ENCODE measurements around the gene ZNF532.
A peak's percentile ranks its signal among the peaks of the same experiment; 100 is the strongest.

Gene ZNF532

DNA sequence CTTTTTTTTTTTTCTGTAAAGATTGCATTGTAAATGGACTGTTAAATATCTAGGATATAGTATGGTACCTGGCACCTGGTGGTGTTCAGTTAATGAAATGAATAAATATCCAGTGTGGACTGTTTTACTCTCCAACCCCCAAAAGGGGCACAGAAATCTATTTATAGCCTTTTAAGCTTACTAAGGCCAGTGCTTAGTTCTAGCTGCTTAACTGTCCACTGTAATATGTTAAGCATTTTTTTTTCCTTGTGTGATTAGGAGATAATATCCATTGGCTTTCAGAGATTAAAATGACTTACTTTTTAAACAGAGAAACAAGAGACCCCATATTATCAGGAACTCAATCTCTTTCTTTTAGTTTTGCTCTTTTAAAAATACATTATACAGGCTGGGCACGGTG, 84.4 kb downstream of the ZNF532 start:
- no peak for DNase-seq

DNA sequence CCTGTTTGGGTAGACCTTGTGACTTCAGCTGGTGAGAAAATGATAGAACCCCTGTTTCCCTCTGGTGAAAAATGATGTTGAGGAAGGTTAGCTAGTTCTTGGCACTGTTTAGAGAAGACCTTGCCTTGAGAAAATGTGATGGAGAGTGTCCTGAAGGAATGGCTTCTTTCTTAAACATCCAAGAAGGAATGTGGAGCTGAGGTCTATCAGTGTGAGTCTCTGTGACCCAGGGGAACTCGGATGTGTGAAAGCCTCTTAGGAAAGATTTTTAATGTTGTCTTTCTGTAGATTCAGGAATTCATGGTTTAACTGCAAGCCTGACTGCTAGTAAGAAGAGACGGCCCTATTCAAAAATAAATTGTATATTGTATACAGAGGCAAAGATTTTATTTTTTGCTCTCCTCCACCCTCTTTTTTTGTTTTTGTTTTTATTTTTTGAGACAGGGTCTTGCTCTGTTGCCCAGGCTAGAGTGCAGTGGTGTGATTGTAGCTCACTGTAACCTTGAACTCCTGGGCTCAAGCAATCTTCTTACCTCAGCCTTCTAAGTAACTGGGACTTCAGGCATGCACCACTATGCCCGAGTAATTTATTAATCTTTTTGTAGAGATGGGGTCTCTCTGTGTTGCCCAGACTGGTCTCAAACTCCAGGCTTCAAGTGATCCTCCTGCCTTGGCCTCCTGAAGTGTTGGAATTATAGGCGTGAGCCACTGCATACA, 87.5 kb downstream of the ZNF532 start:
- DNase-seq: no peak

DNA sequence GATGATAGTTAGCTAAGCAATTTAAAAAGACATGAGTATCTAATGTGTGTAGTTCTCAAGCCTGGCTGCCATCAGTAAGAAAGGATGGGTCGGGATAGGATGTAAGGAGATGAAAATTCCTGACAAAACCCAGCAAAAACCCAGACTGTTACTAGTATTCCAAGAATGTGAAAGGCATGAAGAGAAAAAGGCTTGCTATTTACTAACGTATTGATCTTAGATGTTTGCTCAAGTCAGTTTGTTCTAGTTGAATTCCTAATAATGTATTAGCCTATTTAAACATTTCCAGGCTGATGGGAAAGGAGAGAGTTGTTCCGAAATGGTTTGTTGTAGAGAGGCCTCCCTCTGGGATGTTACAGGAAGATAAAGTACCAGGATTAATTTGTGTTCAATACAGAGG, 88.2 kb downstream of the ZNF532 start:
- no peak for DNase-seq

DNA sequence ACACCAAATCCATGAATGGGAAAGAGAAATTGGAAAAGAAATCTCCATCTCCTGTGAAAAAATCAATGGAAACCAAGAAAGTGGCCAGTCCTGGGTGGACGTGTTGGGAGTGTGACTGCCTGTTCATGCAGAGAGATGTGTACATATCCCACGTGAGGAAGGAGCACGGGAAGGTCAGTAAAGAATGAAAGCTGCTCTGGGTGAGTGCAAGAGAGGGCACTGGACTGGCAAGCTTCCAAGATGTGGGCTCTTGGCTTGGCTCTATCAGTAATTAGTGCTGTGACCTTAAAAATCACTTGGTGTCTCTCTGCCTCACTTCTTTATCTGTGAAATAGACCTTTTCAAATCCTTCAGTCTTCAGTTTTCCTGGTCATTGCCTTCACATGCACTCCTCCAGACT, 89.0 kb downstream of the ZNF532 start:
- no peak for DNase-seq

DNA sequence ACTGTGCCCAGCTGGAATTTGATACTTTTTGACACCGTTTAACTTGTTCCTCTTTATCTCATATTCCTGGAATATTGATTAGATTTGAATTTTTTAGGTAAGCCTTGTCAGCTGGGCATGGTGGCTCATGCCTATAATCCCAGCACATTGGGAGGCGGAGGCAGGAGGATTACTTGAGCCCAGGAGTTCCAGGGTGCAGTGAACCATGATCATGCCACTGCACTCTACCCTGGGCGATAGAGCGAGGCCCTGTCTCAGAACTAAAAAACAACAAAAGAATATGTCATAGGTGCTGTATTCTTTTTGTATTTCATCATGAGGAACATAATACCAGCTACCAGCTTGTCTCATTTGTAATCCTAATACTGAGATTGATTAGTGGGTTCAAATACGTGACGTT, 90.3 kb downstream of the ZNF532 start:
- no peak for DNase-seq

DNA sequence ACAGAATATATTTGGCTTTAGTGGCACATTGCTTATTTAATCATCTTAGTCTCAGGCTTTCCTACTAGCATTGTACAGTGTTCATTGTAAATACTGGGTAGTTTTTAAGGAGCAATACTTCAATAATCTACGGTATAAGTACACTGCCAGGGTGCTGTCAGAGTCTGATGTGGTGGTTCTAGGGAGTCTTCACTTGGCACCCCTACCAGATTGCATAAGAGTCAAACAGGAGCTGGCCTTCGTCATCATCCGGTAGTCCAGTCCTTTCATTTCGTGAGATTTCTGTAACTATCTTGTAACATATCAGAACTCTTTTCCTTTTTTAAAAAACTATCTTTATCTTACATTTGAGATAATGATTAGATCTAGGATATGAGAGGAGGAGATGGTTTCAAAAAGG, 91.1 kb downstream of the ZNF532 start:
- no peak for DNase-seq

DNA sequence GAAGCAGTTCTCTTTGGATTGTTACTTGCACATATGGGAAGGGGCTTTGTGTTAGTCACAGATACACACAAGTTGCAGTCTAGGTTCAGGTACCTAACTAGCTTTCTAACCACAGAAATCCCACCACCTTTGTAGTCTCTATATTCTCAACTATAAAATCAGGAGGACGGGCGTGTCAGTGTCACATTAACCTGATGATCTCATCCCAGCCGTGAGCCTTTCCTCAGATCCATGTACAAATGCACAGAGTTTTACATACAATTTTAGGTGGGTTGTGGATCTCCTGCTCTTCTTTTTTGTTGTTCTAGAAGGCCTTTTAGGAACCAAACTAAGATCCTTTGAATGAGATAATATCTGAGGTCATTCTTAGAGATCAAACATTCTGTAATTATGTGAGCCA, 94.0 kb downstream of the ZNF532 start:
- no peak for DNase-seq

DNA sequence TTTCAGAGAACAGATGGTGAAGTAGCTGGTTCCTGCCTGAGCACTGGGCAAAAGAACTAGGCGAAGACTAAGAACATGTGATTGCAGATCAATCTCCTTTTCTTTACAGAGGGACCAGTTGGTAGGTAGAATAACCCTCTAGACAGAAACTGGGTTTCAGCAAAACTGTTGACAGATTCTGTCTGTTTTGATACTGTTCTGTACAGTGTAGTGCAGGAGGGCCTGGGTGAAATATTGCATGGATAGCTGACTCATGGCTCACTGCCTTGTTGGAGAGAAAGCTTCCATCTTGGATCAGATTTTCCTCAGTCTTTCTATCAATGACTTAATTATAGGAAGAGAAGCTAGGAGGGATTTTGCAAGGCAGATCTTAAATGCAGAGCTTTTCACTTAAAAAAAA, 95.8 kb downstream of the ZNF532 start:
- DNase-seq: no peak

DNA sequence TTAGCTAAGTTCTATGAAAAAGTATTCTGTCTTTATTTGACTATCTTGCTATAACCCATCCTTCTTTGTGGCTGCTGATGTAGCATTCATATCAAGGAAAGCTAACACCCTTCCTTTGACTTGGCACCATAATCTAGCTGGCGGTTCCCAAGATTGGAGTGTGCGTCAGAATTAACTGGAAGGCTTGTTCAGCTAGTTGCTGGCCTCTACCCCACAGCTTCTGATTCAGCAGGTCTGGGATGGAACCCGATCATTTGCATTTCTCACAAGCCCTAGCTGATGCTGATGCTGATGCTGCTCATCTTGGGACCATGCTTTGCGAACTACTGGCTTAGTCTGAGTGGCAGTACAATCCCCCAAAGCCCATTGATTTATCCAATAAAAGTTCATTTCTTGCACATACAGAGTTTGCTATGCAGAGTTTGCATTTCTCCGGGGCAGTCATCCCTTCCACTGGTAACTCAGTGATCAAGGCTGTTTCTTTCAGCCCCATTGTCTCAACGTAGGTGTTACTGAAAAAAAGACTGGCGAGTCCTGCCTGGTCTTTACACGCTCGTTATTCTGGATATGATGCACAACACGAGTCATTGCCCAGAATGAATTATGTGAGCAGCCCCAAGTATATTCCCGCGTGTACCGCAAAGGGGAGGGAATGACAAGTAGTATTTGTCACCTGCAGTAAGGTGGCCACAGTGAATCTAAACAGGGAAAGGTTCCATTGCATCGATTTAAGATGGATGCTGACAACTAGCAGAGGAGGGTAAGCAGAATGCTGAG, 96.5 kb downstream of the ZNF532 start:
- no peak for DNase-seq

DNA sequence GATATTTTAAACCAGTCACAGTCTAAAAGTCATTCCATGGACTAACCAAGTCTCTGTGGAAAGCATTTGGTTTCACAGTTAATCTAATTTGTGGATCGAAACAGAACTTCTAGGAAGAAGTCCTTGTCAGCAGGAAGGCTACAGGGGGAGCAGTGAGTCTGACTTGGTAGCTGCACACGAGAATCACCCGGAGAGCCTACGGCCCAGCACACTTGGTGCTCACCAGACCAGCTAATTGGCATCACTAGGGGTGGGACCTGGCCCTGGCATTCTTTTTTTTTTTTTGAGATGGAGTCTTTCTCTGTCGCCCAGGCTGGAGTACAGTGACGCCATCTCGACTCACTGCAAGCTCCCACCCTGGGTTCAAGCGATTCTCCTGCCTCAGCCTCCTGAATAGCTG, 97.7 kb downstream of the ZNF532 start:
- DNase-seq: no peak

DNA sequence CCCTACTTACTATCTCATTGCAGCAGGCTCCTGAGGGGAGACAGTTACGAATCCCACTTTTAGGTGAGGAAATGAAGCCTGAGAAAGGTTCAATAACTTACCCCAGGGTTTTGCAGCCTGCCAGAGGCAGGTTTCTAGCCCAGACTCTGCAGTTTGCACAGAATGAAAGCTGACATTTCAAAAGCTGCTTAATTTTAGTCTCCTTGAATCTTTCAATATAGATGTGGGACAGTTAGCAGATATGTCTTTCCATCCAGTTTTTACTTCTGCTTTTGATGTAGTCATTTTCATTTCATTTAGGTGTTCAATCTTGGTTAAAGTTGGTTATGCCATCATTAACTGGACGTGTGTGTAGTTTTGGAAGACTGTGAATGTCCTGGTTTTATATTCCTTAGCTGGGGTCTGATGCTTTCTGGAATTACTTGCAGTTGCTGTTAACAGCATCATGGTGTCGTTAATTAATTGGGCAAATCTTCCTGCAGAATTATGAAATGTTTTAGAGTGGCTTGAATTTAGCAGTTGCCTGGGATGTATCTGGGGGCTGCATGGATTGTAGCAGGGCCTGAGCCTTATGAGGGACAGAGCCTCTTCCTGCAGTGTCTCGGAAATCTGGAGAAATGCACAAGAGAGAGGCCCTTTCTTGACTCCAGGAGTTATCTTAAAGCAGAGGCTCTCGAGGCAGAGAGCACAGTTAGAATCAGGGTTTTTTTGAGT, 100.8 kb downstream of the ZNF532 start:
- DNase-seq: peak; percentile 9

DNA sequence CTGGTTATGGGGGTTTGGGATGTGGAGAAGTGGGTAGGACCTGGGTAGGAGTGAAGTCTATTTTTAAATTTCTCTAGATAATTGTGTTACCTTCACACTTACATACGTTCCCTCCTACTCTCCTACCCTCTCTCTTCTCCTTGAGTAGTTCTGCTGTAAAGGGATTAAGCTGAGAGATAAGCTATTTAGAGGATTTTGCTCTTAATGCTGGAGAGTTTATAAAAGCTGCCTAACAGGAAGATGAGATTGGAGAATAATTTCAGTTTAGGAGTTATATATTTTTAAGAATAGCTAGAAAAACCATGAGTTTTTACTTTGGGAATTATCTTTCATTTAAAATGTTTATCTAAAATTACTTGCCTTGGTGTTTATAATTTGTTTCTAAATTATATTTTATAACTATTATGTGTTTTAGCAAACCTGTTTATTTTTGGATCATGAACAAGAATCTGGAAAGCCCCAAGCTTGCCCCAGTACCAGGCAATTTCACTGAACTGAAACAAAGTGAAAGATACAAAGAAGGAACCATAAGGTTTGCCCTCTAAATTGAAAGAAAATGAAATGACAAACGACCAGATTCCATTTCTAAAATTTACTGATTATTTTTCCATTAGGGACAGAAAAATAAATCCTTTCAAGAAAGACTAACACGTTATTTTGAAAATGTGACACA, 101.5 kb downstream of the ZNF532 start:
- DNase-seq: no peak

DNA sequence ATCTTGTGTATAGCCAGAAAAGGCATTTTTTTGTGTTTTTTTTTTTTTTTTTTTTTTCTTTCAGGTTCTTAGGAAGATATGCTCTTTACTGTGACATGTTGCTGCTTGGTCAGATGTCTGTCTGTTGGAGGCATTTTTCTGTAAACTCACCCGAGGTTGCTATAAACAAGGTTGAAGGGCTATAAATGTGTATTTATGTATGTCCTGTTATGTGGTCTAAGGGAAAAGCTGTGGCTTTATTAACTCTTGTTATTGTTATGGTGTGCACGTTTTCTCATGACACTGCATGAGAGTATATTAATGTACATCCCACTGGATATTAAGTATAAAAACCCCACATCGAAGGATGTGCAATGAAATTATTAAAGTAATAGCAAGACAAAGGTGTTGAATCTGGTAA, 102.0 kb downstream of the ZNF532 start:
- no peak for DNase-seq

DNA sequence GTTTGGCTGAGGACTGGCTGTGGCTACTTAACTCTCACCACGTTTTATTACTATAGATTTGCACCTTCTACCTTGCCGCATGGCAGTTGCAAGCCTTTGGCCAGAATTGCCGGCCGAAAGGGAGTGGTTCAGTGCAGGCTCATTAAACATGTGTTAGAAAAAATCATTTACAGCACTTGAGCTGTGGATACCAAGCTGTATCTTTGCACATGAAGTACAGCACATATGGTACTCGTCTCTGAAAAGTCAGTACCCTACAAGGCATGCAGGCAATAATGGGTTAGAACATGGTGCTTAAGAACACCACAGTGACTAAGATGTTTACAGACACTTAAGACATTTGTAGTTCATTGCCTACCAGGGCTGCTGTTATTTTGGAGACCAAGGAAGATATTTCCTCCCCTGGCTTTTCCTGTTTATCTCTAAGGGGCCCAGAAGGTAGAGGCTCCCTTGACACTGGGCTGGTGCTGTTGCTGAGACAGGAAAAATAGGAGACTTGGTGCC, 103.1 kb downstream of the ZNF532 start:
- no peak for DNase-seq

DNA sequence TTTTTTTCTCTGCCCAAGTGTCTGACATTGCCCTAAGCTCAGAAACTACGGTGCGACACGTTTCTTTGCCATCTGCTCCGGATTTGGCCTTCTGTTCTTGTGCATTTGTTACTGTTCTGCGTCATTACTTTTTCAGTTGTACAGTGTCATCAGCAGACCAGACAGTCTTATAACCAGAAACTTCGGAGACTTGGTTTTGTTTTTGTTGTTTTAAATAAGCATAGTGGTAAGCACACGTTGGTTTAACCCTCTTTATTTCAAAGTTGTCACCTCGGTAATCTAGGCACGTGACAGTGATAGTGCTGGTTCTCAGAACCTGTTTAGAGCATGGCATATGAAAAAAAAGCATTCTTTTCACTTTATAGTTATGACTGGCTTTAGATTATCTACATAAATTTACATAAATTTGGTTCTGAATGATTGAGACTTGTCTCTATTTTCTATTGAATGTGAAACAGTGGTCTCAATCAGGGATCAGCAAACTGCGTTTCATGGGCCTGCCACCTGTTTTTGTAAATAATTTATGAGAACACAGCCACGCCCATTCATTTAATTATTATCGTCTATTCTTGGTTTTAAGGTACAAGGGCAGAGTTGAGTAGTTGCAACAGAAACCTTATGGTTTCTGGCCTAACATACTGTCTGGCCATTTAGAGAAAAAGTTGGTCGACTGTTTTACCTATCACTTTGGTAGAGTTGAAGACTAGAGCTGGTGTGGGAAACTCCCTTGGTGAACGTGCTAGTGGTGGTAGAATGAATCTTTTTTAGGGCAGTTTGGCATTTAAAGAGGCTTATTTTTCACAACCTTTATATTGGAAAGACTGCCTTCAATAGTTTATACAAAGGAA, 106.5 kb downstream of the ZNF532 start:
- no peak for DNase-seq

DNA sequence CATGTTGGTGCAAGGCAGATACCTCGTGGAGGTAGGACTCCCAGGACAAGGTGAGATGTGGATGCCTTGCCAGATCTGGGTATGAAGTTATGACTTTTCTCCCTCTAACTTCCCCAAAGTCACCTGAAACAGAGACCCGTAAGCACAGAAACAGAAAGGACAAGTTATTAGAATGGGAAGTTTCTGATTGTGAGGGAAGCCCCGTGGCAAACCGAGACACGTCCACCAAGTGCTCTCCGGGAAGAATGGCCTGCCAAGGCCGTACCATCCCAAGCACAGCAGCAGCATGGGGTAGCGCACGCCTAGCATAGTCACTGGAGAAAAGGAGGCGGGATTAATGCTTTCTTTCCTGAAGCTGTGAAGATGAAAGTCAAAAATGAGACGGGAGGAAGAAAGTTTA, 110.6 kb downstream of the ZNF532 start:
- DNase-seq: no peak

DNA sequence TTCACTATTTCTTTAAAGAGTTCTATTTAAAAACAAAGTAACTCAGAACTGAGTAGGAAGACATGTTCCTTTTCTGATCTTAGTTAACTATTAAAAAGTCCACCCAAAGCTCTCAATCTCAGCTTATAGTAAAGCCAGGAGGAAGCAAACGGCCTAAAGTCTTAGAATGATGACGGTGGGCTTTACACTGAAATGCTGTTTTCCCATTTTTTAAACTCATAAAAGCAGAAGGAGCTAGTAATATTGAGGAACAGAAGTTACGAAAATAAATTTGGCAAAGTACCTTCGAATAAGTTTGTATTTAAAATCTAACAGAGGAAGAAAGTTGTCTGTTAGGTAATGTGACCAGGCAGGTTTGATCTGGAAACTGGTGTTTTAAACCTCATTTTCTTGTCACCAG, 111.1 kb downstream of the ZNF532 start:
- DNase-seq: no peak

DNA sequence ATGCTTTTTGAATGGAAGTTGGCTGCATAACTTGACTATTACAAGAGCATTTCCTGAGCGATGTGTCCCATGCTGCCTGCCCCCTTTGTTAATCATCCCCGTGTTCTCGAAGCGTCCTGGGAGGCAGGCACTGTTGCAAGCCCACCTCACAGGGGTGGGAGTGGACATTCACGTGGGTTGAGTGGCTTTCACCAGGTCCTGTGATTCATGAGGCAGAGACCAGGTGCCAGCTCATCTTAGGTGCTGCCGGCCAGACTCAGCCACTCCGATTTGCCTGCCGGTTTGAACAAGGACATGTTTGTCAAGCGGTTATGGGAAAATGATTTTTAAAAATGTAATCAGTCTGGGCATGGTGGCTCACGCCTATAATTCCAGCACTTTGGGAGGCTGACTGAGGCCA, 112.5 kb downstream of the ZNF532 start:
- DNase-seq: no peak

DNA sequence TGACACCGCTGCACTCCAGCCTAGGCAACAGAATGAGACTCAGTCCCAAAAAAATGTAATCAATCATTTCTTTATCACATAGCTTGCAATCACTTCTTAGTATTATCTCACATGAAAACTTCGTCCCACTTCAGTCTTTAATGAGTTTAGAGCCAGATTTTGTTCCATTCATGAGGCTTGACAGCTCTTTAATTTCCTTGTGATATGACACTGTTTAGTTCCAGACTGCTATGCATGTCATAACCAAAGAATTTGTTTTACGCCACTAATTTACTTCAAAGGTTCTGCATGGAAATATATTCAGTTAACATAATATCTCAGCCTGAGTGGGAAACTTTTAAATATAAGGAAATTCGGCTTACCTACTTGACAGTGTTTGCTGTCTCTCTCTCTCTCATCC, 113.1 kb downstream of the ZNF532 start:
- DNase-seq: no peak

DNA sequence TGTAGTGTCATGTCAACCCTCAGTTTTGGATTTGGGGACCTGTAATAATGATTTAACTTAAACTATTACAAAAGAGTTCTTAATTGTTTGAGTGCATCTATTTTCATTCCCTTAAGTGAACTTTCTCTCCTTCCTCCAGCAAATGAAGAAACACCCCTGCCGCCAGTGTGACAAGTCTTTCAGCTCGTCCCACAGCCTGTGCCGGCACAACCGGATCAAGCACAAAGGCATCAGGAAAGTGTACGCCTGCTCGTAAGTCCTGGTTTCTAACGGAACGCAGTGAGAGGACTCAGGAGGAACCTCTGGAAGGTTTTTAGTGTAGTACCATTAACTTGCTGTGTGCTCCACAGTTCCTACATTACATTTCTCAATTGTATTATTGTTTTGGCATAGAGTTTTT, 114.2 kb downstream of the ZNF532 start:
- DNase-seq: no peak

DNA sequence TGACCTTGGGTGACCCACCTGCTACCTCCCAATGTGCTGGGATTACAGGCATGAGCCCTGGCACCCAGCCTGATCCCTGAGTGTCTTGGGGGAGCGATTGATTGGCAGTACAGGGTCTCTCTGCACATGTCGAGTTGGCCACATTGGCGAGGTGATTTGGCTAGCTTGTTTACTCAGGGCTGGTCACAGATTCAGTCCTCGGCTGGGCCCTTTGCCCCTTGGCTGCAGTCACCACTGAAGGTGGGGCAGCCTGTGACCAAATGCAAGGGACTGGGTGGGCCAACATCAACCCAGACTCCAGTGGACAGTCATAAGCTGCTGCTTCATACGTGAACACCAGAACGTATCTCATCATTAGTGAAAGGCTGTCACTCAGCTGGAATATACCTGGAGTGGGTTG, 114.9 kb downstream of the ZNF532 start:
- no peak for DNase-seq

DNA sequence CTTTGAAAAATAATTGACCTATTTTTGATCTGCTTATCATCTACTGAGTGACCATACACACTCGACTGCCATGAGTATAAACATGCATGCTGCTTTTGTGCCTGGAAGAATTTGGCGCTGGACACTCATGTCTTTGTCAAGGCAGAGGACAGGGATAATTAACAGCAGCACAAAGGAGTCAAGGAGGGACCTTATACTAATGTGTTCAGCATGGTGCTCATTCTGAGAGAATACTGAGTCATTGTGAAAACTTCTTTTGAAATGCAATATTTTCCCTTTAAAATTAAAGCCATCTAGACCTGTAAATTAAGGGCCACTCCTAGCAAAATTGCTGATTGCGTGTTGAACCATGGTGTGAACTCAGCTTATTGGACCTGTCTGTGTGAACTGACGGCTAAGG, 116.3 kb downstream of the ZNF532 start:
- DNase-seq: no peak
